ENCODE results near the gene CCDC141.

CCDC141 gene

GRCh38 chr2:178892751-178893625, 156.9 kb downstream of the CCDC141 start:
- Histone ChIP-seq H3F3A (ENCODE audit: insufficient read depth, low read length) (no peaks in the 10 kb centered on the region), H3K79me2 (ENCODE audit: low read length) (no peaks in the 10 kb centered on the region), H3K9me2 (replicated peaks; ENCODE audit: insufficient read depth, low read length) (no peaks in the 10 kb centered on the region), H3K4me2 (ENCODE audit: low read depth, low read length) (no peak overlapping the region), H3K9me3 (replicated peaks; ENCODE audit: insufficient read depth, low read length) (no peaks in the 10 kb centered on the region), H2AFZ (ENCODE audit: low read length) (no peak overlapping the region), H4K20me1 (ENCODE audit: insufficient read depth, low read length) (no peaks in the 10 kb centered on the region), H3K4me3 (ENCODE audit: low read length) (no peak overlapping the region), H3K27ac (ENCODE audit: low read length) (no peak overlapping the region), H3K36me3 (replicated peaks; ENCODE audit: insufficient read depth, low read length) (no peaks in the 10 kb centered on the region), H3K4me1 (ENCODE audit: low read length) (no peaks in the 10 kb centered on the region), H3K9ac (ENCODE audit: low read length) (no peak overlapping the region), H3K27me3 (replicated peaks; ENCODE audit: insufficient read depth, low read length) (no peaks in the 10 kb centered on the region)
- no peak for TF ChIP-seq EZH2 (optimal IDR thresholded peaks at IDR 0.05; ENCODE audit: low read depth, low read length)
- no peak for DNase-seq

- Histone ChIP-seq H3K27me3 (replicated peaks; ENCODE audit: insufficient read depth, low read length) (no peaks in the 10 kb centered on the region), H4K20me1 (ENCODE audit: insufficient read depth, low read length) (no peaks in the 10 kb centered on the region), H3K9ac (ENCODE audit: low read length) (no peak overlapping the region), H3K79me2 (ENCODE audit: low read length) (no peaks in the 10 kb centered on the region), H3K4me1 (ENCODE audit: low read length) (no peaks in the 10 kb centered on the region), H3K27ac (ENCODE audit: low read length) (no peak overlapping the region), H2AFZ (ENCODE audit: low read length) (no peak overlapping the region), H3K36me3 (replicated peaks; ENCODE audit: insufficient read depth, low read length) (no peaks in the 10 kb centered on the region), H3K9me2 (replicated peaks; ENCODE audit: insufficient read depth, low read length) (no peaks in the 10 kb centered on the region), H3K9me3 (replicated peaks; ENCODE audit: insufficient read depth, low read length) (no peaks in the 10 kb centered on the region), H3F3A (ENCODE audit: insufficient read depth, low read length) (no peaks in the 10 kb centered on the region), H3K4me3 (ENCODE audit: low read length) (no peak overlapping the region), H3K4me2 (ENCODE audit: low read depth, low read length) (no peak overlapping the region)
- no peak for DNase-seq
- TF ChIP-seq EZH2phosphoT487 (IDR thresholded peaks at IDR 0.05; ENCODE audit: low read length) (no peak), CTCF (IDR thresholded peaks at IDR 0.05; ENCODE audit: low read length) (no peak), EZH2 (optimal IDR thresholded peaks at IDR 0.05; ENCODE audit: low read depth, low read length) (no peak)
Measured at GRCh38 chr2:178891959-178892485, 157.9 kb downstream of the CCDC141 start.

GRCh38 chr2:178891265-178891958, 158.5 kb downstream of the CCDC141 start:
- Histone ChIP-seq H3K27me3 (replicated peaks; ENCODE audit: insufficient read depth, low read length) (no peaks in the 10 kb centered on the region), H3K79me2 (ENCODE audit: low read length) (no peaks in the 10 kb centered on the region), H3K9ac (ENCODE audit: low read length) (no peak overlapping the region), H2AFZ (ENCODE audit: low read length) (no peak overlapping the region), H3K4me3 (ENCODE audit: low read length) (no peak overlapping the region), H3K9me3 (replicated peaks; ENCODE audit: insufficient read depth, low read length) (no peaks in the 10 kb centered on the region), H3K4me1 (ENCODE audit: low read length) (no peaks in the 10 kb centered on the region), H3K27ac (ENCODE audit: low read length) (no peak overlapping the region), H3K4me2 (ENCODE audit: low read depth, low read length) (no peak overlapping the region), H3K9me2 (replicated peaks; ENCODE audit: insufficient read depth, low read length) (no peaks in the 10 kb centered on the region), H3K36me3 (replicated peaks; ENCODE audit: insufficient read depth, low read length) (no peaks in the 10 kb centered on the region), H3F3A (ENCODE audit: insufficient read depth, low read length) (no peaks in the 10 kb centered on the region), H4K20me1 (ENCODE audit: insufficient read depth, low read length) (no peaks in the 10 kb centered on the region)
- TF ChIP-seq CTCF (IDR thresholded peaks at IDR 0.05; ENCODE audit: low read length) (peak; percentile 90), EZH2 (optimal IDR thresholded peaks at IDR 0.05; ENCODE audit: low read depth, low read length) (no peak)
- DNase-seq: peak; percentile 84

Data from MM.1S (cell line).